ENCODE data around the gene PRAMEF20.

The PRAMEF20 gene

DNA sequence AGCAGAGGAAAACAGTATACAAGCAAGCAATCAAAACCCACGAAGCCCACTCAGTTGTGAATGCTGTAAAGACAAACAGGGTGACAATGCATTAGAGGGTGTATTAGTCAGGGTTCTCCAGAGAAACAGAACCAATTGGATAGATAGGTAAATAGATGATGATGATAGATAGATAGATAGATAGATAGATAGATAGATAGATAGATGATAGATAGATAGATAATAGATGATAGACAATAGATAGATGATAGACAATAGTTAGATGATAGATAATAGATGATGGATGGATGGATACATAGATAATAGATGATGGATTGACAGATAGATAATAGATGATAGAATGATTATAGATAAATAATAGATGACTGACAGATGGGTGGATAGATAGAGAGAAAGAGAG lies 55.3 kb downstream of the PRAMEF20 start (continued):
- TF ChIP-seq PPARA (CRISPR knock-in tag; IDR thresholded peaks at IDR 0.05; ENCODE audit: borderline replicate concordance) (no peak), BACH2 (CRISPR knock-in tag; IDR thresholded peaks at IDR 0.05; ENCODE audit: borderline replicate concordance) (no peak), ZFP3 (CRISPR knock-in tag; IDR thresholded peaks at IDR 0.05) (no peak), CSDC2 (CRISPR knock-in tag; IDR thresholded peaks at IDR 0.05) (no peak), TCF4 (CRISPR knock-in tag; IDR thresholded peaks at IDR 0.05; ENCODE audit: borderline replicate concordance) (no peak), ZNF70 (CRISPR knock-in tag; IDR thresholded peaks at IDR 0.05) (no peak), ARNTL (CRISPR knock-in tag; IDR thresholded peaks at IDR 0.05; ENCODE audit: borderline replicate concordance, low read depth) (no peak), ISL1 (CRISPR knock-in tag; IDR thresholded peaks at IDR 0.05) (no peak), ZFP30 (CRISPR knock-in tag; IDR thresholded peaks at IDR 0.05) (no peak)
- TF ChIP-seq, protein P1, sequence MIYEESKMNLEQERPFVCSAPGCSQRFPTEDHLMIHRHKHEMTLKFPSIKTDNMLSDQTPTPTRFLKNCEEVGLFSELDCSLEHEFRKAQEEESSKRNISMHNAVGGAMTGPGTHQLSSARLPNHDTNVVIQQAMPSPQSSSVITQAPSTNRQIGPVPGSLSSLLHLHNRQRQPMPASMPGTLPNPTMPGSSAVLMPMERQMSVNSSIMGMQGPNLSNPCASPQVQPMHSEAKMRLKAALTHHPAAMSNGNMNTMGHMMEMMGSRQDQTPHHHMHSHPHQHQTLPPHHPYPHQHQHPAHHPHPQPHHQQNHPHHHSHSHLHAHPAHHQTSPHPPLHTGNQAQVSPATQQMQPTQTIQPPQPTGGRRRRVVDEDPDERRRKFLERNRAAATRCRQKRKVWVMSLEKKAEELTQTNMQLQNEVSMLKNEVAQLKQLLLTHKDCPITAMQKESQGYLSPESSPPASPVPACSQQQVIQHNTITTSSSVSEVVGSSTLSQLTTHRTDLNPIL (CRISPR knock-in tag; IDR thresholded peaks at IDR 0.05; ENCODE audit: low read depth) = no peak

- no peak for TF ChIP-seq TOX (CRISPR knock-in tag; IDR thresholded peaks at IDR 0.05; ENCODE audit: borderline replicate concordance)
- no peak for TF ChIP-seq TSHZ2 (CRISPR knock-in tag; IDR thresholded peaks at IDR 0.05)
- TF ChIP-seq BACH2 (CRISPR knock-in tag; IDR thresholded peaks at IDR 0.05; ENCODE audit: borderline replicate concordance) = no peak
- no peak for TF ChIP-seq ARNTL (CRISPR knock-in tag; IDR thresholded peaks at IDR 0.05; ENCODE audit: borderline replicate concordance, low read depth)
- no peak for TF ChIP-seq RARB (CRISPR knock-in tag; IDR thresholded peaks at IDR 0.05)
- TF ChIP-seq CSDC2 (CRISPR knock-in tag; IDR thresholded peaks at IDR 0.05) = no peak
- TF ChIP-seq POU6F1 (CRISPR knock-in tag; IDR thresholded peaks at IDR 0.05; ENCODE audit: borderline replicate concordance, low read depth) = no peak
- no peak for TF ChIP-seq SNAI2 (CRISPR knock-in tag; IDR thresholded peaks at IDR 0.05)
- TF ChIP-seq ISL1 (CRISPR knock-in tag; IDR thresholded peaks at IDR 0.05) = no peak
- TF ChIP-seq TCF4 (CRISPR knock-in tag; IDR thresholded peaks at IDR 0.05; ENCODE audit: borderline replicate concordance) = no peak
- no peak for TF ChIP-seq ZNF70 (CRISPR knock-in tag; IDR thresholded peaks at IDR 0.05)
- no peak for TF ChIP-seq ZFP3 (CRISPR knock-in tag; IDR thresholded peaks at IDR 0.05)
- TF ChIP-seq OSR1 (CRISPR knock-in tag; IDR thresholded peaks at IDR 0.05) = no peak
- peak; percentile 35; the same call in 1 of the 3 replicates for ATAC-seq
These were observed 59.1 kb downstream of the PRAMEF20 start for GRCh38 chr1:13469343-13469742.
